Progenitor cell of endocrine pancreas (in vitro differentiated cells): ENCODE measurements around the gene LSMEM2. TPM values are rescaled to one million over a fixed set of nuclear protein-coding genes. Genes with fewer than 3 reads are reported as not detected.
A peak's percentile ranks its signal among the peaks of the same experiment; 100 is the strongest.

Experiments
- DNase-seq: peaks from one replicate; pipeline ENCODE4 v3.0.0; 2021; ENCODE audit warnings: low spot score; ENCODE audit not compliant: unreplicated experiment
- H3K27ac Mint-ChIP-seq: 2 replicates; pipeline ENCODE4 v1.8.0; 2021; ENCODE audit warnings: mild to moderate bottlenecking, moderate library complexity, mixed read lengths
- H3K27me3 Mint-ChIP-seq: 2 replicates; pipeline ENCODE4 v1.8.0; 2021; ENCODE audit warnings: mixed read lengths
- H3K36me3 Mint-ChIP-seq: 2 replicates; pipeline ENCODE4 v1.8.0; 2022; ENCODE audit warnings: mixed read lengths; ENCODE audit not compliant: insufficient read depth
- H3K4me1 Mint-ChIP-seq: 2 replicates; pipeline ENCODE4 v1.8.0; 2021; ENCODE audit warnings: low read depth, mixed read lengths
- H3K4me3 Mint-ChIP-seq: 2 replicates; pipeline ENCODE4 v1.8.0; 2021; ENCODE audit warnings: low read depth, mild to moderate bottlenecking, moderate library complexity, mixed read lengths
- H3K9me3 Mint-ChIP-seq: 2 replicates; pipeline ENCODE4 v1.8.0; 2021; ENCODE audit warnings: low read depth, mixed read lengths
- CTCF ChIP-seq: fragments of 200-600 bp; sonication (generic); IDR thresholded peaks from one replicate; pipeline ENCODE4 v1.5.0; 2021; ENCODE audit warnings: antibody characterized with exemption, mild to moderate bottlenecking; ENCODE audit not compliant: unreplicated experiment
- total RNA-seq: library from RNA; stranded (reverse); gene quantifications from 2 replicates; pipeline ENCODE4 v1.2.1, GENCODE V29; 2021

The LSMEM2 gene
- total RNA-seq, 1 donor from 2014 or later: not detected

GRCh38 chr3:50314816-50315215, 35.9 kb downstream of the LSMEM2 start:
- Mint-ChIP-seq H3K36me3 (peaks cover 35% of the 10 kb centered on the region), H3K27ac (no peak overlapping the region), H3K27me3 (no peaks in the 10 kb centered on the region), H3K4me3 (no peak overlapping the region), H3K9me3 (peaks cover 2% of the 10 kb centered on the region), H3K4me1 (peaks cover 22% of the 10 kb centered on the region)
- DNase-seq: no peak
- no peak for TF ChIP-seq CTCF

- DNase-seq: no peak
- no peaks in the 10 kb centered on the region for H3K27me3 Mint-ChIP-seq
- H3K9me3 Mint-ChIP-seq: no peaks in the 10 kb centered on the region
- no peak for TF ChIP-seq CTCF
- H3K27ac Mint-ChIP-seq: peak overlapping the region; percentile 69
- H3K36me3 Mint-ChIP-seq: peaks cover 31% of the 10 kb centered on the region
- H3K4me1 Mint-ChIP-seq: peaks cover 28% of the 10 kb centered on the region
- H3K4me3 Mint-ChIP-seq: no peak overlapping the region
Observed at GRCh38 chr3:50316657-50317242, 37.9 kb downstream of the LSMEM2 start.

- H3K4me3 Mint-ChIP-seq: no peak overlapping the region
- no peaks in the 10 kb centered on the region for H3K27me3 Mint-ChIP-seq
- peaks cover 31% of the 10 kb centered on the region for H3K36me3 Mint-ChIP-seq
- H3K9me3 Mint-ChIP-seq: no peaks in the 10 kb centered on the region
- H3K27ac Mint-ChIP-seq: peak overlapping the region; percentile 69
- H3K4me1 Mint-ChIP-seq: peaks cover 28% of the 10 kb centered on the region
- no peak for TF ChIP-seq CTCF
- no peak for DNase-seq
Observed at GRCh38 chr3:50317300-50317699, 38.4 kb downstream of the LSMEM2 start.

GRCh38 chr3:50318163-50318562, 39.3 kb downstream of the LSMEM2 start:
- H3K27me3 Mint-ChIP-seq: no peaks in the 10 kb centered on the region
- H3K36me3 Mint-ChIP-seq: peaks cover 30% of the 10 kb centered on the region
- no peak overlapping the region for H3K27ac Mint-ChIP-seq
- TF ChIP-seq CTCF: no peak
- H3K4me1 Mint-ChIP-seq: peaks cover 28% of the 10 kb centered on the region
- DNase-seq: no peak
- no peak overlapping the region for H3K4me3 Mint-ChIP-seq
- H3K9me3 Mint-ChIP-seq: no peaks in the 10 kb centered on the region

- no peak overlapping the region for H3K27ac Mint-ChIP-seq
- H3K36me3 Mint-ChIP-seq: peaks cover 30% of the 10 kb centered on the region
Observed at GRCh38 chr3:50318615-50319014, 39.7 kb downstream of the LSMEM2 start.

More at GRCh38 chr3:50318615-50319014, 39.7 kb downstream of the LSMEM2 start:
- Mint-ChIP-seq H3K4me3 (peak overlapping the region; percentile 52), H3K9me3 (no peaks in the 10 kb centered on the region), H3K4me1 (peaks cover 28% of the 10 kb centered on the region), H3K27me3 (no peaks in the 10 kb centered on the region)
- TF ChIP-seq CTCF: no peak
- DNase-seq: no peak
